GM18868 (cell line): ENCODE results near the gene POLR3H.

Source experiments
- ATAC-seq: cut with Tn5 transposase; IDR thresholded peaks from one replicate; pipeline ENCODE4 v1.9.1; 2021; ENCODE audit warnings: mild to moderate bottlenecking, moderate library complexity; ENCODE audit not compliant: unreplicated experiment

POLR3H gene

GRCh38 chr22:41522813-41523212 lies 21.5 kb downstream of the POLR3H start:
- no peak for ATAC-seq

GRCh38 chr22:41521126-41521525 lies 23.1 kb downstream of the POLR3H start:
- ATAC-seq, result no peak

- no peak for ATAC-seq
These were observed 26.3 kb downstream of the POLR3H start for GRCh38 chr22:41518048-41518347.

GRCh38 chr22:41517172-41518047 lies 26.9 kb downstream of the POLR3H start:
- ATAC-seq, result no peak

- ATAC-seq, result no peak
These were observed 27.8 kb downstream of the POLR3H start for GRCh38 chr22:41516462-41516861.

GRCh38 chr22:41513391-41513790 lies 30.9 kb downstream of the POLR3H start:
- no peak for ATAC-seq

- ATAC-seq, result no peak
These were observed 31.7 kb downstream of the POLR3H start for GRCh38 chr22:41512421-41513194.

GRCh38 chr22:41511521-41511968 lies 32.7 kb downstream of the POLR3H start:
- no peak for ATAC-seq

- ATAC-seq, result no peak
These were observed 35.5 kb downstream of the POLR3H start for GRCh38 chr22:41508770-41509170.

- ATAC-seq, result no peak
These were observed 36.8 kb downstream of the POLR3H start for GRCh38 chr22:41507330-41508063.

- no peak for ATAC-seq
These were observed 38.6 kb downstream of the POLR3H start for GRCh38 chr22:41505511-41506220.

- no peak for ATAC-seq
These were observed 39.5 kb downstream of the POLR3H start for GRCh38 chr22:41504816-41505215.

- no peak for ATAC-seq
These were observed 39.9 kb downstream of the POLR3H start for GRCh38 chr22:41504397-41504796.

- no peak for ATAC-seq
These were observed 43.1 kb downstream of the POLR3H start for GRCh38 chr22:41501209-41501608.

GRCh38 chr22:41500303-41500702 lies 44.0 kb downstream of the POLR3H start:
- no peak for ATAC-seq

- ATAC-seq, result no peak
These were observed 44.5 kb downstream of the POLR3H start for GRCh38 chr22:41499624-41500280.

GRCh38 chr22:41498303-41498835 lies 45.9 kb downstream of the POLR3H start:
- no peak for ATAC-seq

- ATAC-seq, result no peak
These were observed 52.7 kb downstream of the POLR3H start for GRCh38 chr22:41491374-41492100.

GRCh38 chr22:41488596-41489385 lies 55.5 kb downstream of the POLR3H start:
- ATAC-seq, result no peak
